HCT116 (cell line): ENCODE results near the gene CREB3. TPM values are rescaled to one million over a fixed set of nuclear protein-coding genes. Genes with fewer than 3 reads are reported as not detected.

ENCODE experiments used
- ATAC-seq: fragments of 200-7000 bp; cut with Tn5 transposase; 2 replicates; pipeline ENCODE4 v1.9.1; 2020; ENCODE audit warnings: mild to moderate bottlenecking, moderate library complexity
- BruUV-seq: library from RNA; stranded (reverse); fragments of 400-500 nt; replicated peaks from 2 replicates; lab custom pipeline; 2021; lab: Mats Ljungman, UMichigan
- CTCF ChIA-PET: fragments of 300-600 bp; sonication (Branson Sonifier 250); formaldehyde crosslinking; loops from one replicate; lab custom pipeline; 2021; ENCODE audit warnings: antibody characterized with exemption; lab: Charles Lee
- POLR2A ChIA-PET: fragments of 300-600, 350-600 bp; sonication (Branson Sonifier 250); formaldehyde crosslinking; loops from one replicate; lab custom pipeline; 2021; ENCODE audit warnings: antibody characterized with exemption; lab: Charles Lee
- RAD21 ChIA-PET, 2 experiments: fragments of 300-600 bp; sonication (Branson Sonifier 250); formaldehyde crosslinking; loops; one replicate each; lab custom pipeline; 2023; ENCODE audit warnings: low total read pairs in 2 of 2; ENCODE audit not compliant: uncharacterized antibody in 2 of 2, unreplicated experiment in 2 of 2, low non-redundant PET in 1 of 2; lab: Charles Lee
- DNase-seq: peaks from one replicate; pipeline ENCODE4 v3.0.0-alpha.2; 2010; ENCODE audit warnings: low read depth, low spot score
- H2AFZ ChIP-seq: fragments of 200-600 bp; shearing (Covaris generic), sonication (generic); 2 replicates; pipeline ENCODE4 v1.6.1; 2017; ENCODE audit warnings: low read depth, mixed run types, mixed read lengths, antibody characterized with exemption, low read length; ENCODE audit not compliant: poor library complexity, severe bottlenecking
- H3K27ac ChIP-seq: 2 replicates; pipeline ENCODE4 v1.5.1; 2012; ENCODE audit warnings: low read depth, low read length
- H3K27me3 ChIP-seq: fragments of 200-600 bp; sonication (generic); 2 replicates; pipeline ENCODE4 v1.6.1; 2016; ENCODE audit warnings: mixed run types, low read length, mixed read lengths; ENCODE audit not compliant: insufficient read depth
- H3K36me3 ChIP-seq, 2 experiments: fragments of 200-500 bp in 1 of 2; fragments of 200-600 bp in 1 of 2; sonication (Bioruptor generic) in 1 of 2; sonication (generic) in 1 of 2; 2 replicates each; pipeline versions ENCODE4 v1.5.1 to v1.6.1; 2014 to 2016; ENCODE audit warnings: low read length in 2 of 2, inconsistent platforms in 1 of 2, mixed read lengths in 1 of 2, mixed run types in 1 of 2; ENCODE audit not compliant: insufficient read depth in 2 of 2, control insufficient read depth in 1 of 2
- H3K4me1 ChIP-seq, 2 experiments: fragments of 200-600 bp in 1 of 2; sonication (generic) in 1 of 2; 2 replicates each; pipeline versions ENCODE4 v1.5.1 to v1.6.1; 2012 to 2017; ENCODE audit warnings: low read length in 2 of 2, inconsistent platforms in 1 of 2, mild to moderate bottlenecking in 1 of 2, mixed read lengths in 1 of 2, mixed run types in 1 of 2, moderate library complexity in 1 of 2; ENCODE audit not compliant: insufficient read depth in 2 of 2, control insufficient read depth in 1 of 2
- H3K4me2 ChIP-seq: fragments of 200-600 bp; sonication (generic); 2 replicates; pipeline ENCODE4 v1.6.1; 2017; ENCODE audit warnings: mixed run types, low read length, mixed read lengths
- H3K4me3 ChIP-seq, 2 experiments: fragments of 200-600 bp in 1 of 2; sonication (generic) in 1 of 2; replicated peaks in 1 of 2; 2 replicates each; pipeline ENCODE4 v1.5.1; 2011 to 2016; ENCODE audit warnings: low read length in 2 of 2, control low read depth in 1 of 2, low read depth in 1 of 2, mild to moderate bottlenecking in 1 of 2, mixed read lengths in 1 of 2, mixed run types in 1 of 2
- H3K79me2 ChIP-seq: fragments of 200-600 bp; sonication (generic); 2 replicates; pipeline ENCODE4 v1.6.1; 2017; ENCODE audit warnings: mild to moderate bottlenecking, mixed run types, low read length, moderate library complexity, mixed read lengths; ENCODE audit not compliant: insufficient read depth
- H3K9ac ChIP-seq: fragments of 200-600 bp; sonication (generic); 2 replicates; pipeline ENCODE4 v1.6.1; 2016; ENCODE audit warnings: low read length, mixed read lengths
- H3K9me2 ChIP-seq: fragments of 200-600 bp; sonication (generic), shearing (Covaris generic); 2 replicates; pipeline ENCODE4 v1.6.1; 2017; ENCODE audit warnings: mixed run types, mild to moderate bottlenecking, moderate library complexity; ENCODE audit not compliant: insufficient read depth
- H3K9me3 ChIP-seq, 2 experiments: fragments of 200-500 bp in 1 of 2; fragments of 200-600 bp in 1 of 2; sonication (Bioruptor generic) in 1 of 2; sonication (generic) in 1 of 2; 2 replicates each; pipeline ENCODE4 v1.6.1; 2014 to 2017; ENCODE audit warnings: low read length in 2 of 2, mixed read lengths in 2 of 2, inconsistent platforms in 1 of 2, low read depth in 1 of 2, mild to moderate bottlenecking in 1 of 2, mixed run types in 1 of 2, moderate library complexity in 1 of 2; ENCODE audit not compliant: control insufficient read depth in 1 of 2, insufficient read depth in 1 of 2
- H4K20me1 ChIP-seq: fragments of 200-600 bp; sonication (generic), shearing (Covaris generic); 2 replicates; pipeline ENCODE4 v1.6.1; 2017; ENCODE audit warnings: mixed run types, mild to moderate bottlenecking, moderate library complexity; ENCODE audit not compliant: insufficient read depth
- CBX3 ChIP-seq: IDR thresholded peaks from 2 replicates; pipeline ENCODE4 v1.6.1; 2012; ENCODE audit warnings: low read depth
- CEBPB ChIP-seq: IDR thresholded peaks from 2 replicates; pipeline ENCODE4 v1.6.1; 2012; ENCODE audit warnings: low read depth
- EGR1 ChIP-seq: IDR thresholded peaks from 2 replicates; pipeline ENCODE4 v1.6.1; 2012; ENCODE audit warnings: low read depth
- ELF1 ChIP-seq: IDR thresholded peaks from 2 replicates; pipeline ENCODE4 v1.6.1; 2012; ENCODE audit warnings: low read depth, borderline replicate concordance
- EZH2 ChIP-seq: fragments of 200-600 bp; sonication (generic); IDR thresholded peaks from 2 replicates; pipeline ENCODE4 v1.6.1; 2017; ENCODE audit warnings: antibody characterized with exemption, mixed run types
- FOSL1 ChIP-seq: IDR thresholded peaks from 2 replicates; pipeline ENCODE4 v1.6.1; 2012; ENCODE audit warnings: low read depth
- JUND ChIP-seq: IDR thresholded peaks from 2 replicates; pipeline ENCODE4 v1.6.1; 2012
- POLR2A ChIP-seq: IDR thresholded peaks from 2 replicates; pipeline ENCODE4 v1.7.0; 2011; ENCODE audit warnings: borderline replicate concordance; ENCODE audit not compliant: insufficient read depth, insufficient read length; ENCODE audit errors: extremely low read depth
- POLR2AphosphoS5 ChIP-seq: IDR thresholded peaks from 2 replicates; pipeline ENCODE4 v1.6.1; 2011; ENCODE audit warnings: mild to moderate bottlenecking, low read depth, low read length, moderate library complexity
- SP1 ChIP-seq: IDR thresholded peaks from 2 replicates; pipeline ENCODE4 v1.6.1; 2012; ENCODE audit warnings: low read depth
- SRF ChIP-seq: IDR thresholded peaks from 2 replicates; pipeline ENCODE4 v1.6.1; 2012; ENCODE audit warnings: low read depth
- TCF7L2 ChIP-seq: IDR thresholded peaks from 2 replicates; pipeline ENCODE4 v1.7.0; 2011; ENCODE audit warnings: borderline replicate concordance, inconsistent platforms; ENCODE audit not compliant: insufficient read depth, insufficient read length; ENCODE audit errors: extremely low read depth
- ZFX ChIP-seq: fragments of 450-650 bp; IDR thresholded peaks from 2 replicates; pipeline ENCODE4 v1.6.1; 2017
- ZNF274 ChIP-seq: fragments of 200-500 bp; sonication (Bioruptor generic); IDR thresholded peaks from 2 replicates; pipeline ENCODE4 v1.6.1; 2014; ENCODE audit warnings: mild to moderate bottlenecking, low read depth, low read length, inconsistent platforms
- intact Hi-C: fragments of 100-400 bp; cut with micrococcal nuclease; formaldehyde crosslinking; loops from 2 replicates; pipeline ENCODE4 v1.10.0; 2022
- total RNA-seq: library from RNA; stranded (reverse); gene quantifications from one replicate; pipeline ENCODE4 v1.2.1, GENCODE V29; 2021; ENCODE audit not compliant: unreplicated experiment
- TF ChIP-seq, protein P1 (sequence below): IDR thresholded peaks from 2 replicates; pipeline ENCODE4 v1.6.1; 2012
- TF ChIP-seq, protein P2 (sequence below): IDR thresholded peaks from 2 replicates; pipeline ENCODE4 v1.6.1; 2012

The CREB3 gene
- total RNA-seq, 1 experiment from 2014 or later, result 22.3 TPM

DNA sequence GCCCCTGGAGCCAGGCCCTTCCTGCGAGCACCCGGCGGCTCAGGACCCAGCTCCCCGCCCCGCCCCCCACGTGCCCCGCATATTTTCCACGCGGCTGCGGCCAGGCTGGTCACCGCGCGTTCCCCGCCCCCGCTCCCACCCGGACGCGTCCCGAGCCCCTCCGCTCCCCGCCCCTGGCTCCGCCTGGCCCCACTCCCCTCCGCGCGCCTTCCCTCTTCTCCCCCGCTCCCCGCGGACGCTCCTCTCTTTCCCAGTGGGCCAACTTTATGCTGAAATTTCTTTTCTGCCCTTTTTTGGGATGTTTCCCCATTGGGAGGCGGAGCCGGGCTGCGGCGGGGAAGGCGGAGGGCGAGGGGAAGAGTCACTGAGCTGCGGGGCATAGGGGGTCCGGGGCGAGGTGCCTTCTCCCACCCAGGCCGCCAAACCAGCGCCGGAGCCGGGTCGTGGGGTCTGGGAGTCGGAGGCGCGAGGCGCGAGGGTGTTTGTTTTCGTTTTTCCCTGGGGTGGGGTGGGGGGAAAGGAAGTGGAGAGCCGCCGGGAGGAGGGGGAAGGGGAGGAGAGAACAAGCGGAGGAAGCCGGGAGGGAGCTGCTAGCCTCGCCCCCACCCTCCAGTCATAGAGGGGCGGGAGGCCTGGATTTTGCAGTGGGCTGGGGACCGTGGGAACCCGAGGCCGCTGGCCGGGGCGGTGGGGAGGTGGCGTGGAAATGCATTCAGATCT, 41.7 kb upstream of the CREB3 start:
- Histone ChIP-seq H3K27ac (peak overlapping the region; percentile 97), H2AFZ (peak overlapping the region; percentile 39), H3K4me3 (peak overlapping the region; percentile 83 to 90), H3K9me3 (no peaks in the 10 kb centered on the region), H3K9ac (peak overlapping the region; percentile 96), H3K79me2 (peaks cover 38% of the 10 kb centered on the region), H4K20me1 (no peaks in the 10 kb centered on the region), H3K4me2 (peak overlapping the region; percentile 90), H3K36me3 (peaks cover 14 to 25% of the 10 kb centered on the region in 2 experiments; a peak in 3 of 4 replicates), H3K9me2 (no peaks in the 10 kb centered on the region), H3K27me3 (no peaks in the 10 kb centered on the region), H3K4me1 (peaks cover 18 to 30% of the 10 kb centered on the region in 2 experiments)
- TF ChIP-seq JUND, result no peak
- TF ChIP-seq POLR2AphosphoS5, result 0 out of 2 replicates have a peak, but pooled peaks have one; percentile 16
- TF ChIP-seq SRF, result no peak
- TF ChIP-seq ZFX, result no peak
- TF ChIP-seq ZNF274, result no peak
- POLR2A ChIA-PET, result interaction anchor here (0.7 to 4.2 kb wide), 5 partner anchors 11 to 618 kb away, joined by 3 to 16 read pairs (median 5); partner anchors contain the start of genes ARHGEF39, CREB3, TLN1 and VCP
- BruUV-seq, result no TSS peak
- intact Hi-C loops, result loop anchor here (2.0 to 5.0 kb wide), 2 partner anchors 34 to 37 kb away; no protein-coding TSS in a partner anchor
- no peak for DNase-seq
- CTCF ChIA-PET, result interaction anchor here (0.9 to 1.4 kb wide), 3 partner anchors 10 to 988 kb away, joined by 3 to 8 read pairs (median 3); partner anchors contain the start of genes CCDC107 and RMRP
- peak; percentile 64 for ATAC-seq
- RAD21 ChIA-PET, result interaction anchor here (0.6 to 1.2 kb wide), 3 partner anchors 44 to 87 kb away, joined by 3 read pairs; no protein-coding TSS in a partner anchor

DNA sequence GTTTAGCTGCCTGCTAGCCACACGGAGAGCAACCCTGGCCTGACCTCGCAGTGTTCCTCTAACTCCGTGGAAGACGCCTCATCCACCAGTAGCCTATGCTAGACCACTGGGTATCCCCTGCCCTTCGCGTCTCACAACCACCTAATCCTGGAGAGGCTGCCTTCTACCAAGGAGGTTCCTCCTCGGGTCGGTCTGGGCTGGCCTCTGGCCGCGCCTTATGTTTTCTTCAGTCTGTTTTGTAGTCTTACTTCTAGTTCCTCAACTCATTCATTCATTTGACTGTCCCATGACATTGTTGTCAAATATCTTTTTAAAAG, 41.2 kb upstream of the CREB3 start:
- Histone ChIP-seq H3K27ac (peak overlapping the region; percentile 72; the same call in 1 of the 2 replicates), H3K4me2 (peak overlapping the region; percentile 90), H3K27me3 (no peaks in the 10 kb centered on the region), H3K9ac (peak overlapping the region; percentile 96), H3K4me3 (peak overlapping the region; percentile 83 to 90), H2AFZ (peak overlapping the region; percentile 39), H3K79me2 (peaks cover 35% of the 10 kb centered on the region), H3K9me3 (no peaks in the 10 kb centered on the region), H4K20me1 (no peaks in the 10 kb centered on the region), H3K9me2 (no peaks in the 10 kb centered on the region), H3K4me1 (peaks cover 18 to 30% of the 10 kb centered on the region in 2 experiments), H3K36me3 (peaks cover 11 to 27% of the 10 kb centered on the region in 2 experiments; a peak in 3 of 4 replicates)
- CTCF ChIA-PET, result interaction anchor here (1.4 kb wide), 1 partner anchor 10 kb away, joined by 8 read pairs; no protein-coding TSS in a partner anchor
- BruUV-seq, result TSS peak; percentile 31
- RAD21 ChIA-PET, result interaction anchor here in 1 of 2 experiments (1.2 kb wide), 1 partner anchor 45 kb away, joined by 3 read pairs; no protein-coding TSS in a partner anchor
- ATAC-seq (peak; percentile 12), DNase-seq (no peak)
- intact Hi-C loops, result loop anchor here (2.0 to 5.0 kb wide), 2 partner anchors 34 to 36 kb away; no protein-coding TSS in a partner anchor
- POLR2A ChIA-PET, result interaction anchor here (0.8 to 4.2 kb wide), 3 partner anchors 11 to 41 kb away, joined by 5 to 16 read pairs (median 15); partner anchors contain the start of genes ARHGEF39, CREB3 and TLN1
- TF ChIP-seq ZNF274 (no peak), EZH2 (no peak), ELF1 (no peak), JUND (no peak), SRF (no peak), FOSL1 (no peak), CEBPB (no peak), POLR2AphosphoS5 (no peak), TCF7L2 (no peak), SP1 (no peak), EGR1 (no peak), POLR2A (no peak), CBX3 (no peak)
- TF ChIP-seq, protein P1, sequence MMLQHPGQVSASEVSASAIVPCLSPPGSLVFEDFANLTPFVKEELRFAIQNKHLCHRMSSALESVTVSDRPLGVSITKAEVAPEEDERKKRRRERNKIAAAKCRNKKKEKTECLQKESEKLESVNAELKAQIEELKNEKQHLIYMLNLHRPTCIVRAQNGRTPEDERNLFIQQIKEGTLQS, result no peak
- TF ChIP-seq, protein P2, sequence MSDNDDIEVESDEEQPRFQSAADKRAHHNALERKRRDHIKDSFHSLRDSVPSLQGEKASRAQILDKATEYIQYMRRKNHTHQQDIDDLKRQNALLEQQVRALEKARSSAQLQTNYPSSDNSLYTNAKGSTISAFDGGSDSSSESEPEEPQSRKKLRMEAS, result no peak
